GM23248 (cell line): ENCODE measurements around the gene PRSS8. TPM values are rescaled to one million over a fixed set of nuclear protein-coding genes. Genes with fewer than 3 reads are reported as not detected.
"Not testable (repeated sequence)": the region's sequence is repeated elsewhere in the genome, so short reads cannot be mapped to it uniquely, and the experiment has no call there.

Experiments
- DNase-seq: peaks from one replicate; pipeline ENCODE4 v3.0.0-alpha.2; 2015
- H2AFZ ChIP-seq: fragments of 200-600 bp; sonication (generic); 2 replicates; pipeline ENCODE4 v1.6.1; 2016; ENCODE audit warnings: antibody characterized with exemption
- H3F3A ChIP-seq: fragments of 200-600 bp; sonication (generic); 2 replicates; pipeline ENCODE4 v1.6.1; 2016; ENCODE audit warnings: mild to moderate bottlenecking, antibody characterized with exemption, mixed run types; ENCODE audit not compliant: insufficient read depth
- H3K27ac ChIP-seq: fragments of 200-600 bp; sonication (generic); 2 replicates; pipeline ENCODE4 v1.5.1; 2016; ENCODE audit warnings: mild to moderate bottlenecking
- H3K27me3 ChIP-seq: fragments of 200-600 bp; sonication (generic); replicated peaks from 2 replicates; pipeline ENCODE4 v1.6.1; 2016; ENCODE audit warnings: mild to moderate bottlenecking; ENCODE audit not compliant: insufficient read depth
- H3K36me3 ChIP-seq: fragments of 200-600 bp; sonication (generic); 2 replicates; pipeline ENCODE4 v1.6.1; 2016; ENCODE audit warnings: low read depth, mild to moderate bottlenecking
- H3K4me1 ChIP-seq: fragments of 200-600 bp; sonication (generic); 2 replicates; pipeline ENCODE4 v1.6.1; 2016; ENCODE audit warnings: mild to moderate bottlenecking; ENCODE audit not compliant: insufficient read depth
- H3K4me2 ChIP-seq: fragments of 200-600 bp; sonication (generic); one replicate; pipeline ENCODE4 v1.6.1; 2016; ENCODE audit warnings: mild to moderate bottlenecking; ENCODE audit not compliant: unreplicated experiment
- H3K4me3 ChIP-seq: fragments of 200-600 bp; sonication (generic); 2 replicates; pipeline ENCODE4 v1.5.1; 2016; ENCODE audit warnings: mild to moderate bottlenecking
- H3K79me2 ChIP-seq: fragments of 200-600 bp; sonication (generic); 2 replicates; pipeline ENCODE4 v1.6.1; 2016; ENCODE audit warnings: mild to moderate bottlenecking; ENCODE audit not compliant: insufficient read depth
- H3K9ac ChIP-seq: fragments of 200-600 bp; sonication (generic); 2 replicates; pipeline ENCODE4 v1.6.1; 2016; ENCODE audit warnings: mild to moderate bottlenecking
- H3K9me2 ChIP-seq: fragments of 200-600 bp; sonication (generic); 2 replicates; pipeline ENCODE4 v1.6.1; 2016; ENCODE audit warnings: mixed run types, mild to moderate bottlenecking, moderate library complexity; ENCODE audit not compliant: insufficient read depth
- H3K9me3 ChIP-seq: fragments of 200-600 bp; sonication (generic); one replicate; pipeline ENCODE4 v1.6.1; 2017; ENCODE audit warnings: low read depth
- H4K20me1 ChIP-seq: fragments of 200-600 bp; sonication (generic); 2 replicates; pipeline ENCODE4 v1.6.0; 2016; ENCODE audit not compliant: insufficient read depth
- EZH2 ChIP-seq: fragments of 200-600 bp; sonication (generic); IDR thresholded peaks from 2 replicates; pipeline ENCODE4 v1.6.1; 2018; ENCODE audit warnings: antibody characterized with exemption, mild to moderate bottlenecking; ENCODE audit not compliant: insufficient read depth, poor library complexity, severe bottlenecking
- EZH2phosphoT487 ChIP-seq: fragments of 200-600 bp; sonication (generic); IDR thresholded peaks from 2 replicates; pipeline ENCODE4 v1.6.1; 2018; ENCODE audit warnings: antibody characterized with exemption, moderate library complexity, mild to moderate bottlenecking, low read depth; ENCODE audit not compliant: insufficient read depth
- WGBS, 2 experiments: methylation state at CpG; one replicate each; pipeline ENCODE4 v1.1.6; 2015 to 2017; ENCODE audit warnings: low lambda C conversion rate in 2 of 2, low coverage in 1 of 2; ENCODE audit errors: missing lambda C conversion rate in 2 of 2; 5-methylcytosine and 5-hydroxymethylcytosine counted together
- in situ Hi-C: fragments of 300-500 bp; cut with MboI; formaldehyde crosslinking; loops from 2 replicates; pipeline ENCODE4 v1.15.0; 2020
- polyA plus RNA-seq: library from polyadenylated mRNA; unstranded; fragments of >200 nt; fragmentation: Nextera tagmentation; extraction: Ambion mirVana; gene quantifications from 2 replicates; pipeline ENCODE4 v1.2.1, GENCODE V29; 2016
- total RNA-seq: library from RNA; depleted of rRNA; stranded (reverse); fragments of >200 nt; shearing (Covaris generic); gene quantifications from 2 replicates; pipeline ENCODE4 v1.2.3, GENCODE V29; 2014

The PRSS8 gene
- total and polyA plus RNA-seq, 2 experiments from 2014 or later, result not detected

GRCh38 chr16:31181102-31181830 lies 45.7 kb upstream of the PRSS8 start:
- H3F3A ChIP-seq, result peaks cover 35% of the 10 kb centered on the region
- TF ChIP-seq EZH2phosphoT487 (no peak), EZH2 (no peak)
- peak overlapping the region; percentile 99 for H3K9ac ChIP-seq
- peak overlapping the region; percentile 93 for H3K27ac ChIP-seq
- H3K9me2 ChIP-seq, result no peaks in the 10 kb centered on the region
- peaks cover 40% of the 10 kb centered on the region for H3K36me3 ChIP-seq
- DNase-seq, result peak; percentile 78
- H2AFZ ChIP-seq, result no peak overlapping the region
- no peaks in the 10 kb centered on the region for H3K27me3 ChIP-seq
- in situ Hi-C loops, result no loop called here
- 2 to 4% methylated on average over 31 of the region's 31 CpGs for WGBS, 2 experiments
- H4K20me1 ChIP-seq, result peaks cover 35% of the 10 kb centered on the region
- peak overlapping the region; percentile 89 for H3K4me2 ChIP-seq
- H3K9me3 ChIP-seq, result no peaks in the 10 kb centered on the region
- H3K79me2 ChIP-seq, result peaks cover 73% of the 10 kb centered on the region
- peak overlapping the region; percentile 89 for H3K4me3 ChIP-seq
- H3K4me1 ChIP-seq, result peaks cover 24% of the 10 kb centered on the region

GRCh38 chr16:31179747-31180459 lies 44.4 kb upstream of the PRSS8 start, which contains the start of gene FUS:
Gene FUS (plus strand): TSS chr16:31180139. CDS start chr16:31180215, 76 bp downstream.
- DNase-seq, result peak; percentile 88
- peaks cover 29% of the 10 kb centered on the region for H4K20me1 ChIP-seq
- H3K9me3 ChIP-seq, result no peaks in the 10 kb centered on the region
- WGBS, 2 experiments, result 1% methylated on average over 57 to 68 of the region's 69 CpGs
- peaks cover 23% of the 10 kb centered on the region for H3F3A ChIP-seq
- peaks cover 24% of the 10 kb centered on the region for H3K4me1 ChIP-seq
- H3K9me2 ChIP-seq, result no peaks in the 10 kb centered on the region
- H3K79me2 ChIP-seq, result peaks cover 60% of the 10 kb centered on the region
- peak within 1 kb of the TSS; percentile 89 for H3K4me2 ChIP-seq
- H3K9ac ChIP-seq, result peak within 1 kb of the TSS; percentile 99
- in situ Hi-C loops, result no loop called here
- TF ChIP-seq EZH2, result no peak
- H3K27ac ChIP-seq, result peak within 1 kb of the TSS; percentile 93
- H3K27me3 ChIP-seq, result no peaks in the 10 kb centered on the region
- peak within 1 kb of the TSS; percentile 89 for H3K4me3 ChIP-seq
- peaks cover 26% of the 10 kb centered on the region for H3K36me3 ChIP-seq
- peak within 1 kb of the TSS; percentile 97 for H2AFZ ChIP-seq

GRCh38 chr16:31179219-31179746 lies 43.8 kb upstream of the PRSS8 start:
- in situ Hi-C loops, result no loop called here
- Histone ChIP-seq H3K4me1 (peaks cover 24% of the 10 kb centered on the region), H3K4me2 (peak overlapping the region; percentile 89), H3K9ac (peak overlapping the region; percentile 99), H3K9me3 (no peaks in the 10 kb centered on the region), H3K79me2 (peaks cover 54% of the 10 kb centered on the region), H3K27me3 (no peaks in the 10 kb centered on the region), H3K27ac (peak overlapping the region; percentile 93), H3K4me3 (peak overlapping the region; percentile 89), H3F3A (peaks cover 23% of the 10 kb centered on the region), H2AFZ (peak overlapping the region; percentile 97), H4K20me1 (peaks cover 25% of the 10 kb centered on the region), H3K9me2 (no peaks in the 10 kb centered on the region), H3K36me3 (peaks cover 21% of the 10 kb centered on the region; the same call in 1 of the 2 replicates)
- DNase-seq, result peak; percentile 42
- 4% methylated on average over 22 to 27 of the region's 27 CpGs for WGBS, 2 experiments
- TF ChIP-seq EZH2 (no peak), EZH2phosphoT487 (no peak)

- no peak overlapping the region for H3K4me3 ChIP-seq
- H3K27me3 ChIP-seq, result no peaks in the 10 kb centered on the region
- no peaks in the 10 kb centered on the region for H3K9me3 ChIP-seq
- no peak overlapping the region for H3K9ac ChIP-seq
- 81 to 86% methylated on average over 3 of the region's 3 CpGs for WGBS, 2 experiments
- H3F3A ChIP-seq, result peaks cover 10% of the 10 kb centered on the region
- no peaks in the 10 kb centered on the region for H3K9me2 ChIP-seq
- peak; percentile 54 for DNase-seq
- H3K79me2 ChIP-seq, result peaks cover 32% of the 10 kb centered on the region
- in situ Hi-C loops, result no loop called here
- no peak overlapping the region for H3K4me2 ChIP-seq
- H3K27ac ChIP-seq, result no peak overlapping the region
- 0 out of 2 replicates have a peak, but pooled peaks cover 6% of the 10 kb centered on the region for H3K4me1 ChIP-seq
- H2AFZ ChIP-seq, result no peak overlapping the region
- 0 out of 2 replicates have a peak, but pooled peaks cover under 1% of the 10 kb centered on the region for H3K36me3 ChIP-seq
- TF ChIP-seq EZH2phosphoT487 (no peak), EZH2 (no peak)
- peaks cover 6% of the 10 kb centered on the region; the same call in 1 of the 2 replicates for H4K20me1 ChIP-seq
Observed at GRCh38 chr16:31177136-31177535, 41.6 kb upstream of the PRSS8 start.

- H3K4me2 ChIP-seq, DNase-seq, H3K27me3 ChIP-seq, H3K36me3 ChIP-seq, H3K9me2 ChIP-seq, H2AFZ ChIP-seq, in situ Hi-C loops, H3K4me1 ChIP-seq, H4K20me1 ChIP-seq, H3K9ac ChIP-seq, H3K4me3 ChIP-seq, H3K79me2 ChIP-seq, H3K27ac ChIP-seq, H3F3A ChIP-seq, H3K9me3 ChIP-seq: not testable (repeated sequence)
- no CpG with 5 or more reads among the region's 2 CpGs for WGBS, 2 experiments
Observed at GRCh38 chr16:31170048-31170447, 34.5 kb upstream of the PRSS8 start.
